ENCODE results near the gene CIB2.

DNA sequence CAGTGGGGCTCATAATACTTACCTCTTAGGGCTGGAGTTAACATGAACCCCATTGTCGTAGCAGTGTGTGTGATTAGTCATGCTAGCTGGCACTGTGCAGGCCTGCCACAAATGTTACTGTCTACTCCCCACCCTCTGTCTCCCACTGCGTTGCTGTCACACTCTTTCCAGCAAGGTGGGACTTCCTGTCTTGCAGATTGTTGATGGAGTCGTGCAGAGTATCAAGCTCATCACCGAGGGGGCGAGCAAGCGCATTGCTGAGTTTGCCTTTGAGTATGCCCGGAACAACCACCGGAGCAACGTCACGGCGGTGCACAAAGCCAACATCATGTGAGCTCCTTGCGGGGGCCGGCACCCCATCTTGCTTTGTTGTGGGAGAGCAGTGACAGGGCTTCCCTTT, 30.8 kb upstream of the CIB2 start:
- no peak for TF ChIP-seq POLR2A (IDR thresholded peaks at IDR 0.05)
- no peak for TF ChIP-seq CTCF (IDR thresholded peaks at IDR 0.05)

Measured in transverse colon (tissue), 3 donors.